Naive thymus-derived CD4-positive, alpha-beta T cell (primary cell): ENCODE results near the gene FEN1. TPM values are rescaled to one million over a fixed set of nuclear protein-coding genes. Genes with fewer than 3 reads are reported as not detected.

Source experiments
- ATAC-seq: fragments of 150-1000 bp; cut with Tn5 transposase; 2 replicates; pipeline ENCODE4 v1.10.0; 2021; ENCODE audit warnings: mild to moderate bottlenecking, moderate library complexity
- CTCF ChIA-PET: fragments of 350-600 bp; sonication (Branson Sonifier 250); formaldehyde crosslinking; loops from one replicate; lab custom pipeline; 2021; ENCODE audit warnings: antibody characterized with exemption; lab: Charles Lee
- POLR2A ChIA-PET: fragments of 350-600 bp; sonication (Branson Sonifier 250); formaldehyde crosslinking; loops from one replicate; lab custom pipeline; 2021; ENCODE audit warnings: antibody characterized with exemption, inconsistent platforms; lab: Charles Lee
- DNase-seq, 9 donors: peaks; one replicate each; pipeline versions ENCODE4 v3.0.0 to v3.0.0-alpha.2; 2020 to 2022; ENCODE audit warnings: mixed read lengths in 1 of 9
- H3K27ac ChIP-seq: one replicate; pipeline ENCODE4 v1.7.0; 2013; ENCODE audit warnings: mild to moderate bottlenecking, low read depth, low read length, moderate library complexity
- H3K27me3 ChIP-seq, 2 donors: one replicate each; pipeline ENCODE4 v1.7.0; 2013; ENCODE audit warnings: low read length in 2 of 2, mild to moderate bottlenecking in 2 of 2, moderate library complexity in 2 of 2; ENCODE audit not compliant: control insufficient read depth in 2 of 2, insufficient read depth in 2 of 2
- H3K36me3 ChIP-seq, 3 experiments: 1 replicate in 2 of 3; 2 replicates in 1 of 3; pipeline ENCODE4 v1.7.0; 2013; ENCODE audit warnings: low read length in 3 of 3, mild to moderate bottlenecking in 3 of 3, moderate library complexity in 1 of 3; ENCODE audit not compliant: insufficient read depth in 3 of 3, control insufficient read depth in 2 of 3
- H3K4me1 ChIP-seq, 2 donors: one replicate each; pipeline ENCODE4 v1.7.0; 2013; ENCODE audit warnings: low read length in 2 of 2, mild to moderate bottlenecking in 2 of 2, moderate library complexity in 1 of 2; ENCODE audit not compliant: control insufficient read depth in 2 of 2, insufficient read depth in 2 of 2
- H3K4me3 ChIP-seq: 2 replicates; pipeline ENCODE4 v1.7.0; 2013; ENCODE audit warnings: mild to moderate bottlenecking, low read length
- H3K9me3 ChIP-seq, 3 experiments: 1 replicate in 2 of 3; 2 replicates in 1 of 3; pipeline ENCODE4 v1.7.0; 2013; ENCODE audit warnings: low read length in 3 of 3; ENCODE audit not compliant: control insufficient read depth in 2 of 3
- H3K27ac Mint-ChIP-seq, 9 donors: one replicate each; pipeline ENCODE4 v1.8.0; 2020 to 2022; ENCODE audit warnings: mixed read lengths in 9 of 9, mild to moderate bottlenecking in 8 of 9, moderate library complexity in 5 of 9, inconsistent platforms in 2 of 9
- H3K27me3 Mint-ChIP-seq, 5 donors: one replicate each; pipeline ENCODE4 v1.8.0; 2021 to 2022; ENCODE audit warnings: mixed read lengths in 5 of 5, mild to moderate bottlenecking in 1 of 5
- H3K36me3 Mint-ChIP-seq, 5 donors: one replicate each; pipeline ENCODE4 v1.8.0; 2020 to 2022; ENCODE audit warnings: mixed read lengths in 5 of 5, mild to moderate bottlenecking in 3 of 5, inconsistent platforms in 1 of 5
- H3K4me1 Mint-ChIP-seq, 7 donors: one replicate each; pipeline ENCODE4 v1.8.0; 2020 to 2022; ENCODE audit warnings: mixed read lengths in 7 of 7, mild to moderate bottlenecking in 3 of 7, inconsistent platforms in 1 of 7
- H3K4me3 Mint-ChIP-seq, 10 donors: one replicate each; pipeline ENCODE4 v1.8.0; 2020 to 2022; ENCODE audit warnings: mild to moderate bottlenecking in 10 of 10, mixed read lengths in 10 of 10, moderate library complexity in 6 of 10, inconsistent platforms in 2 of 10
- H3K9me3 Mint-ChIP-seq, 11 donors: one replicate each; pipeline ENCODE4 v1.8.0; 2020 to 2022; ENCODE audit warnings: mixed read lengths in 11 of 11, mild to moderate bottlenecking in 4 of 11, inconsistent platforms in 1 of 11, moderate library complexity in 1 of 11
- intact Hi-C, 2 donors: fragments of 100-400 bp; cut with micrococcal nuclease; formaldehyde crosslinking; loops; one replicate each; pipeline ENCODE4 v1.15.1; 2023
- polyA plus RNA-seq, 2 donors: library from polyadenylated mRNA; unstranded; fragments of 300-500 nt; fragmentation: Illumina TruSeq; gene quantifications; one replicate each; pipeline ENCODE4 v1.2.3, GENCODE V29; 2021
- total RNA-seq, 6 experiments: library from RNA in 5 of 6; stranded (reverse) in 5 of 6; gene quantifications; 1 replicate in 5 of 6; 2 replicates in 1 of 6; pipeline ENCODE4 v1.2.3 and lab custom pipeline; 2021 to 2026

Gene FEN1
- total and polyA plus RNA-seq, 7 experiments from 2014 or later = 7.6 to 101 (median 10.3) TPM

DNA sequence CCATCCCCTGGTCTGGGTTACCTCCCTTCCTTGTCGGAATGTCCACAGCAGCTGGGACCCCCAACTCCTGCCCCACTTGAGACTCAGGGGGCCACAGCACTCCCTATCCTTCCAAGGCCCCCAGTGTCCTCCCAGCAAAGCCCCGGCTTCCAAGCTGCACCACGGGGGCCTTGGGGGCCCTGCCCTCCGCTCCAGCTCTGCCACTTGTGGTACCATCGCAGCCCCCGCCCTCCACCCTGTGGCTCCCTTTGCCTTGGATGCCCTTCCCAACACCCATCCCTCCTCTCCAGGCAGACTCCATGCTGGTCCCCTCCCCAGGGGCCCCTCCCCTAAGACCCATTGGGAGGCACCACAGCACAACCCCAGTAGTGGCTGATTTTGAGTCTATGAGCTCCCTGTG lies 17.6 kb upstream of the FEN1 start:
- Histone ChIP-seq H3K9me3 (no peaks in the 10 kb centered on the region), H3K27ac (no peak overlapping the region), H3K36me3 (no peaks in the 10 kb centered on the region), H3K27me3 (no peaks in the 10 kb centered on the region), H3K4me3 (no peak overlapping the region), H3K4me1 (peaks cover 4 to 11% of the 10 kb centered on the region in 2 donors)
- CTCF ChIA-PET = interaction anchor here (0.5 kb wide), 1 partner anchor 15 kb away, joined by 3 read pairs; no protein-coding TSS in a partner anchor
- ATAC-seq = no peak
- H3K9me3 Mint-ChIP-seq = no peaks in the 10 kb centered on the region
- H3K36me3 Mint-ChIP-seq = no peaks in the 10 kb centered on the region
- intact Hi-C loops = no loop called here
- POLR2A ChIA-PET = no interaction called here
- H3K4me1 Mint-ChIP-seq = peaks cover 5 to 25% (median 10%) of the 10 kb centered on the region in 7 donors
- H3K27me3 Mint-ChIP-seq = peaks cover 0 to 6% (median 0%) of the 10 kb centered on the region in 5 donors
- H3K4me3 Mint-ChIP-seq = no peak overlapping the region
- H3K27ac Mint-ChIP-seq = peak overlapping the region in 2 of 9 donors; percentile 4 to 20
- no peak for DNase-seq

DNA sequence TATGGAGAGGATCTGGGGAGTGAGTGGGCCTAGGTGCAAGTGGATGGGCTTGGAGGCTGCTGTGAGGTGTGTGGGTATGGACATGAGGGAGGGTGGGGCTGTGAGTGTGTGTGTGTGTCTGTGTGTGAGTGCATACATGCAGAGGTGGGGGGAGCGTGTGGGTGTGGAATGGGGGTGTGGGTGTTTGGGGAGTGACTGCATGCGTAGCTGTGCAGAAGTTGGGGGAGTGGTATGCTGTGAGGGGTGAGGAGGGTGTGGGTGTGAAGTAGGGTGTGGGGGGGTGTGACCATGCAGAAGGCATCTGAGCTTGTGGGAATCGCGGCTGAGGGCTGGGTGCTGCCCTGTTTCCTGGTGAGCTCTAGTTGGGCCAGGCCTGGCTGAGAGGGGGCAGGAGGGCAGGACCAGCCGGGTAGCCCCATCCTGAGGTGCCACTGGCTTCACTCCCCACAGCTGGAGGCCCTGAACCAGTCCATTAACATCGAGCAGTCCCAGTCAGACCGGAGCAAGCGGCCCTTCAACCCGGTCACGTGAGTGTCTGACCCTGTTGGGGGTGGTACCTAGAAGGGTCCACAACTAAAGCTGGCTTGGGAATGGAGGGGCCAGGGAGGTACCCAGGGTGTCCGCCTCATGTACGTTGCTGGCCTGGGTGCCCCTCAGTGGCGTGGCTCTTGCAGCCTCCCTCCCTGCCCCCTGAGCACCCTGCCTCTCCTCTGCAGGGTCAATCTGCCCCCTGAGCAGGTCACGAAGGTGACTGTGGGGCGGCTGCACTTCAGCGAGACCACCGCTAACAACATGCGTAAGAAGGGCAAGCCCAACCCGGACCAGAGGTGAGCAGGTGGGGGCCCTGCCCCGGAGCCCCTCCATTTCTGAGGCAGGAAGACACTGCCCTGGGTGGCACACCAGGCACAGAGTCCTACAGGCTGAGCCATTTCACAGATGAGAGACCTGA lies 16.8 kb upstream of the FEN1 start:
- Mint-ChIP-seq H3K4me1 (peaks cover 5 to 25% (median 10%) of the 10 kb centered on the region in 7 donors), H3K36me3 (no peaks in the 10 kb centered on the region), H3K9me3 (no peaks in the 10 kb centered on the region), H3K27me3 (peaks cover 0 to 6% (median 0%) of the 10 kb centered on the region in 5 donors), H3K4me3 (peak overlapping the region in 7 of 10 donors; percentile 12 to 77 (median 68)), H3K27ac (peak overlapping the region in 3 of 9 donors; percentile 13 to 43 (median 36))
- ATAC-seq = peak; percentile 19
- Histone ChIP-seq H3K9me3 (no peaks in the 10 kb centered on the region), H3K4me3 (no peak overlapping the region), H3K27me3 (no peaks in the 10 kb centered on the region), H3K36me3 (no peaks in the 10 kb centered on the region), H3K4me1 (peaks cover 4 to 11% of the 10 kb centered on the region in 2 donors), H3K27ac (no peak overlapping the region)
- POLR2A ChIA-PET = no interaction called here
- intact Hi-C loops = loop anchor here (1.0 to 2.0 kb wide), 2 partner anchors 23 to 29 kb away; partner anchors contain the start of gene MYRF (in 2 of the 2)
- CTCF ChIA-PET = interaction anchor here (0.5 kb wide), 1 partner anchor 16 kb away, joined by 3 read pairs; no protein-coding TSS in a partner anchor
- DNase-seq = no peak

- CTCF ChIA-PET = no interaction called here
- no peaks in the 10 kb centered on the region for H3K27me3 ChIP-seq
- intact Hi-C loops = loop anchor here (1.0 to 2.0 kb wide), 3 partner anchors 16 to 29 kb away; partner anchors contain the start of genes MYRF (in 2 of the 2), FEN1 (in 1 of the 2) and TMEM258 (in 1 of the 2)
Measured at GRCh38 chr11:61776561-61777075, 16.1 kb upstream of the FEN1 start.

DNA sequence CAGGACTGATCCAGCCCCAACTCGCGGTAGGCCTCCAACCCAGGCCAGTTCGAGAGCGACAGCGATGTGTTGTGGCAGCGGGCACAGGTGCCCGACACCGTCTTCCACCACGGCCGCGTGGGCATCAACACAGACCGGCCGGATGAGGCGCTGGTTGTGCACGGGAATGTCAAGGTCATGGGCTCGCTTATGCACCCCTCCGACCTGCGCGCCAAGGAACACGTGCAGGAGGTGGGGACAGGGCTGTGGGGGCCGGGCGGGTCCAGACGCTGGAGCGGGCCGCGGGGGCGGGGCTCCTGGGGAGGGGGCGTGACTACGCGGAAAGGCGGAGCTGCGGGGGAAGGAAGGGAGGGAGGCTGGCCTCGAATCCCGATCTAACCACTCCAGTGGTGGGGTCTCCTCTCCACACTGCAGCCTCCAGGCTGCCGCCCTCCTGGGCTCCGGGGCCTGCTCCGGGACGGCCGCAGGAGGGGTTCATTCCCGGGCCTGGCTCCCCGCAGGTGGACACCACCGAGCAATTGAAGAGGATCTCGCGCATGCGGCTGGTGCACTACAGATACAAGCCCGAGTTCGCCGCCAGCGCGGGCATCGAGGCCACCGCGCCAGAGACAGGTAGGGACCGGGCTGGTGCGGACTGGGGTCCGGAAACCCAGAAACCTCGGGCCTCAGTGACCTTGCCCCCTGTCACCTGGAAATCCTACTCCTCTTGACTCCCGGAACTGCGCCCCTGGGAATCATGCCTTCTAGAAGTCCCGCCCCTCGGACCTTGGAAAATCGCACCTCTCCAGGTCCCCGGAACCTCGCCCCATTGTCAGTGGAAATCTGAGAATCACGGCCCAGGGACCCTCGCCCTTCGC lies 15.2 kb upstream of the FEN1 start:
- Mint-ChIP-seq H3K4me3 (peak overlapping the region; percentile 56 to 77 (median 68)), H3K36me3 (no peaks in the 10 kb centered on the region), H3K27me3 (peaks cover 0 to 6% (median 0%) of the 10 kb centered on the region in 5 donors), H3K9me3 (no peaks in the 10 kb centered on the region), H3K27ac (peak overlapping the region in 1 of 9 donors; percentile 55), H3K4me1 (peaks cover 4 to 21% (median 10%) of the 10 kb centered on the region in 7 donors)
- peak overlapping the region; percentile 44 for H3K4me3 ChIP-seq
- H3K4me1 ChIP-seq = peaks cover 4 to 7% of the 10 kb centered on the region in 2 donors
- no peaks in the 10 kb centered on the region for H3K9me3 ChIP-seq
- CTCF ChIA-PET = no interaction called here
- ATAC-seq = peak; percentile 75
- POLR2A ChIA-PET = no interaction called here
- no peaks in the 10 kb centered on the region for H3K36me3 ChIP-seq
- DNase-seq = peak; percentile 37 to 78 (median 48)
- H3K27me3 ChIP-seq = no peaks in the 10 kb centered on the region
- intact Hi-C loops = loop anchor here (1.0 to 2.0 kb wide), 2 partner anchors 15 to 25 kb away; partner anchors contain the start of genes MYRF (in 2 of the 2), FEN1 (in 1 of the 2) and TMEM258 (in 1 of the 2)
- no peak overlapping the region for H3K27ac ChIP-seq

More at GRCh38 chr11:61776561-61777075, 16.1 kb upstream of the FEN1 start:
- POLR2A ChIA-PET = no interaction called here
- H3K27ac Mint-ChIP-seq = peak overlapping the region in 1 of 9 donors; percentile 80
- H3K36me3 Mint-ChIP-seq = no peaks in the 10 kb centered on the region
- H3K4me3 Mint-ChIP-seq = peak overlapping the region in 9 of 10 donors; percentile 34 to 77 (median 68)
- H3K4me3 ChIP-seq = peak overlapping the region; percentile 44
- peaks cover 5 to 21% (median 10%) of the 10 kb centered on the region in 7 donors for H3K4me1 Mint-ChIP-seq
- DNase-seq (peak in 8 of 9 donors; percentile 27 to 71 (median 37)), ATAC-seq (peak; percentile 66)
- no peak overlapping the region for H3K27ac ChIP-seq
- peaks cover 0 to 6% (median 0%) of the 10 kb centered on the region in 5 donors for H3K27me3 Mint-ChIP-seq
- peaks cover 4 to 11% of the 10 kb centered on the region in 2 donors for H3K4me1 ChIP-seq
- H3K9me3 ChIP-seq = no peaks in the 10 kb centered on the region
- no peaks in the 10 kb centered on the region for H3K9me3 Mint-ChIP-seq
- H3K36me3 ChIP-seq = no peaks in the 10 kb centered on the region

- no peak overlapping the region for H3K27ac ChIP-seq
- no peak for ATAC-seq
- H3K9me3 Mint-ChIP-seq = no peaks in the 10 kb centered on the region
- ChIA-PET POLR2A (no interaction called here), CTCF (interaction anchor here (0.6 kb wide), 1 partner anchor 28 kb away, joined by 3 read pairs; no protein-coding TSS in a partner anchor)
- H3K4me3 ChIP-seq = no peak overlapping the region
- H3K36me3 ChIP-seq = peaks cover 0 to under 1% (median 0%) of the 10 kb centered on the region in 3 experiments
- H3K4me1 ChIP-seq = peaks cover 4% of the 10 kb centered on the region in 2 donors
- H3K4me1 Mint-ChIP-seq = peaks cover 4 to 20% (median 10%) of the 10 kb centered on the region in 7 donors
- H3K27me3 Mint-ChIP-seq = peaks cover 0 to 6% (median 0%) of the 10 kb centered on the region in 5 donors
- H3K4me3 Mint-ChIP-seq = peak overlapping the region in 7 of 10 donors; percentile 63 to 77 (median 70)
- no peaks in the 10 kb centered on the region for H3K9me3 ChIP-seq
- intact Hi-C loops = no loop called here
- no peaks in the 10 kb centered on the region for H3K27me3 ChIP-seq
- H3K27ac Mint-ChIP-seq = peak overlapping the region in 1 of 9 donors; percentile 55
- no peak for DNase-seq
- no peaks in the 10 kb centered on the region for H3K36me3 Mint-ChIP-seq
Measured at GRCh38 chr11:61778357-61778886, 14.3 kb upstream of the FEN1 start.
